ENCODE measurements around the gene CCDC188.

The CCDC188 gene

DNA sequence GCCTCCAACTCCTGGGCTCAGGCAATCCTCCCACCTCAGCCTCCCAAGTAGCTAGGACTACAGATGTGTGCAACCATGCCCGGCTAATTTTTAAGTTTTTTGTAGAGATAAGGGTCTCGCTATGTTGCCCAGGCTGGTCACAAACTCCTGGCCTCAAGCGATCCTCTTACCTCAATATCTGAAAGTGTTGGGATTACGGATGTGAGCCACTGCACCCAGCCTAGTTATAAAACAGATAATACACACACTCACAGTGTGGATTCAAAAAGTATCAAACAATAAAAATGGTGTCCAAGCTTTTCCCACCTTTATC lies 377 bp upstream of the CCDC188 start:
- Histone ChIP-seq H3K9me3 (ENCODE audit: control insufficient read depth, insufficient read depth, low read length) (no peaks in the 10 kb centered on the region), H3K9me2 (replicated peaks; ENCODE audit: control insufficient read depth, low read length) (no peaks in the 10 kb centered on the region), H3K79me2 (ENCODE audit: control insufficient read depth, low read length) (no peaks in the 10 kb centered on the region), H3K27ac (ENCODE audit: low read depth, low read length) (no peak overlapping the region), H3F3A (ENCODE audit: control insufficient read depth, insufficient read depth) (no peaks in the 10 kb centered on the region), H3K36me3 (ENCODE audit: control insufficient read depth, low read length) (no peaks in the 10 kb centered on the region), H4K20me1 (ENCODE audit: control insufficient read depth, insufficient read depth, low read depth, low read length) (no peaks in the 10 kb centered on the region), H3K27me3 (ENCODE audit: control insufficient read depth, low read length) (no peaks in the 10 kb centered on the region), H3K4me2 (ENCODE audit: low read length) (no peak overlapping the region), H3K4me1 (ENCODE audit: control insufficient read depth, low read length) (no peaks in the 10 kb centered on the region), H3K4me3 (ENCODE audit: low read length) (no peak overlapping the region)
- TF ChIP-seq, protein P1, sequence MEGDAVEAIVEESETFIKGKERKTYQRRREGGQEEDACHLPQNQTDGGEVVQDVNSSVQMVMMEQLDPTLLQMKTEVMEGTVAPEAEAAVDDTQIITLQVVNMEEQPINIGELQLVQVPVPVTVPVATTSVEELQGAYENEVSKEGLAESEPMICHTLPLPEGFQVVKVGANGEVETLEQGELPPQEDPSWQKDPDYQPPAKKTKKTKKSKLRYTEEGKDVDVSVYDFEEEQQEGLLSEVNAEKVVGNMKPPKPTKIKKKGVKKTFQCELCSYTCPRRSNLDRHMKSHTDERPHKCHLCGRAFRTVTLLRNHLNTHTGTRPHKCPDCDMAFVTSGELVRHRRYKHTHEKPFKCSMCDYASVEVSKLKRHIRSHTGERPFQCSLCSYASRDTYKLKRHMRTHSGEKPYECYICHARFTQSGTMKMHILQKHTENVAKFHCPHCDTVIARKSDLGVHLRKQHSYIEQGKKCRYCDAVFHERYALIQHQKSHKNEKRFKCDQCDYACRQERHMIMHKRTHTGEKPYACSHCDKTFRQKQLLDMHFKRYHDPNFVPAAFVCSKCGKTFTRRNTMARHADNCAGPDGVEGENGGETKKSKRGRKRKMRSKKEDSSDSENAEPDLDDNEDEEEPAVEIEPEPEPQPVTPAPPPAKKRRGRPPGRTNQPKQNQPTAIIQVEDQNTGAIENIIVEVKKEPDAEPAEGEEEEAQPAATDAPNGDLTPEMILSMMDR (IDR thresholded peaks at IDR 0.05; ENCODE audit: low read depth, low read length, poor library complexity, severe bottlenecking), result no peak
- TF ChIP-seq EZH2phosphoT487 (IDR thresholded peaks at IDR 0.05; ENCODE audit: borderline replicate concordance, low read length), result no peak

DNA sequence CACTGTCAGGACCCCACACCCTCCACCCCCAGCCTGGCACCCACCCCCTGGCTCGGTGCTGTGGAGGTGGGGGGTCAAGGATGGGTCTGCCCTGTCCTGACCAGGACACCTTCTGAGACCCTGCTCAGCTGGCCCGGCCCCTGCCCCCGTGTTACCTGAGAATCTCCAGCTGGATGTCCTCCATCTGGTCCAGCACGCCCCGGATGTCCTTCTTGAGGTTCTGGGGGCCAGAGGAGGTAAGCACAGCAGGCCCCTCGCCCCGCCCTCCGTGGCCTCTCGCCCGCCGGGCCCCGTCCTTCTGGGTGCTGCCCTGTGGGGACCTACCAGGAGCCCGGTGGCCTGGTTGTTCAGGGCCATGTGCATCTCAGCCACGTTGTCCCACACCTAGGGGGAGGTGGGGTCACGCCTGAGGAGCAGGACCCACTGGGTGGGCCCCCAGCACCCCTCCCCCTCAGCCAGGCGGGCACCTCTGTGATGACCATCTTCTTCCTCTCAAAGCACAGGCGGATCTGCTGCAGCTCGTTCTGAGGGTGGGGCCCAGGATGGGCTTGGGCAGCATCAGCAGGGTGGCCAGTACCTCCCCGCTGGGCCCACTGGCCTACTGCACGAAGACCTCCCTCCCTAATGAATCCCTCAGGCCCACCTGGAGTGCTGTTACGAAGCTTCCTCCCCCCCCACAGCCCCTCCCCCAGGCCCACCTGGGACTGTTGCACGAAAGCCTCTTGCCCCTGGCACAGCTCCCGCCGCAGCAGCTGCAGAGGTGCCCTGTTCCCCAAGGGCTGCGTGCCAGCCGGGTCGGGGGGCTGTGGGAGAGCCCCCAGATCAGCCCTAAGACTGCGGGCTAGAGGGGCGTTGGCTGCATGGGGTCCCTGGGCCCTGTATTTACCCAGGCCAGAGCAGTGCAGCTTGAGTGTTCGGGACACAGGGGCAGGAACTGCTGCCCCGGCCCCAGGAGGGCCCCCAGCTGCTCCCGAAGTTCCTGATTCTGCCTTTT lies 1.3 kb downstream of the CCDC188 start:
- no peaks in the 10 kb centered on the region for H3K36me3 ChIP-seq (ENCODE audit: control insufficient read depth, low read length)
- no peak overlapping the region for H3K4me3 ChIP-seq (ENCODE audit: low read length)
- no peaks in the 10 kb centered on the region for H4K20me1 ChIP-seq (ENCODE audit: control insufficient read depth, insufficient read depth, low read depth, low read length)
- no peaks in the 10 kb centered on the region for H3K4me1 ChIP-seq (ENCODE audit: control insufficient read depth, low read length)
- H3K27ac ChIP-seq (ENCODE audit: low read depth, low read length), result no peak overlapping the region
- H3F3A ChIP-seq (ENCODE audit: control insufficient read depth, insufficient read depth), result no peaks in the 10 kb centered on the region
- no peaks in the 10 kb centered on the region for H3K9me3 ChIP-seq (ENCODE audit: control insufficient read depth, insufficient read depth, low read length)
- no peaks in the 10 kb centered on the region for H3K9me2 ChIP-seq (replicated peaks; ENCODE audit: control insufficient read depth, low read length)
- H3K4me2 ChIP-seq (ENCODE audit: low read length), result no peak overlapping the region
- TF ChIP-seq, protein P1 (IDR thresholded peaks at IDR 0.05; ENCODE audit: low read depth, low read length, poor library complexity, severe bottlenecking), result no peak
- TF ChIP-seq EZH2phosphoT487 (IDR thresholded peaks at IDR 0.05; ENCODE audit: borderline replicate concordance, low read length), result no peak
- H3K79me2 ChIP-seq (ENCODE audit: control insufficient read depth, low read length), result no peaks in the 10 kb centered on the region
- H3K27me3 ChIP-seq (ENCODE audit: control insufficient read depth, low read length), result no peaks in the 10 kb centered on the region

DNA sequence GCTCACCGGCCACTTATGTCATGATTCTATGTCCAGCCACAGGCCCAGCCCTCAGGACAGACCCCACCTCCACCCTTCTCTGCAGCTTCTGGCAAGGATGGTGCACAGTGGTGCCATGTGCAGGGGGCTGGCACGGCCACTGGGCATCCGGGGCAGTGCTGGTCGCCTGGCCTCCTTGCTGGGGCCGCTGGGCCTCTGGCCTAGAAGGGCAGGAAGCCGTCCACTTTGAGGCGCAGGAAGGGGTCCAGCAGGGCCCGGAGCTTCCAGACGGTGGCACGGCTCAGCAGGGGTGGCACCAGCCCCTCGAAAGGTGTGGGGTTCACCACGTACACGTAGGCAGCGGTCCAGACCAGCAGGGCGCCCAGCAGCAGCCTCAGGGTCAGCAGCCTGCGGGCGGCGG lies 2.4 kb downstream of the CCDC188 start:
- Histone ChIP-seq H3K79me2 (ENCODE audit: control insufficient read depth, low read length) (no peaks in the 10 kb centered on the region), H4K20me1 (ENCODE audit: control insufficient read depth, insufficient read depth, low read depth, low read length) (no peaks in the 10 kb centered on the region), H3K4me1 (ENCODE audit: control insufficient read depth, low read length) (no peaks in the 10 kb centered on the region), H3K27ac (ENCODE audit: low read depth, low read length) (no peak overlapping the region), H3K36me3 (ENCODE audit: control insufficient read depth, low read length) (no peaks in the 10 kb centered on the region), H3F3A (ENCODE audit: control insufficient read depth, insufficient read depth) (no peaks in the 10 kb centered on the region), H3K9me2 (replicated peaks; ENCODE audit: control insufficient read depth, low read length) (no peaks in the 10 kb centered on the region), H3K4me2 (ENCODE audit: low read length) (no peak overlapping the region), H3K27me3 (ENCODE audit: control insufficient read depth, low read length) (no peaks in the 10 kb centered on the region), H3K4me3 (ENCODE audit: low read length) (no peak overlapping the region), H3K9me3 (ENCODE audit: control insufficient read depth, insufficient read depth, low read length) (no peaks in the 10 kb centered on the region)
- TF ChIP-seq EZH2phosphoT487 (IDR thresholded peaks at IDR 0.05; ENCODE audit: borderline replicate concordance, low read length), result no peak
- TF ChIP-seq, protein P1 (IDR thresholded peaks at IDR 0.05; ENCODE audit: low read depth, low read length, poor library complexity, severe bottlenecking), result no peak

Data from DOHH2 (cell line).